ENCODE data around the gene HFE.
"Not testable (repeated sequence)": the region's sequence is repeated elsewhere in the genome, so short reads cannot be mapped to it uniquely, and the experiment has no call there.

Gene HFE

DNA sequence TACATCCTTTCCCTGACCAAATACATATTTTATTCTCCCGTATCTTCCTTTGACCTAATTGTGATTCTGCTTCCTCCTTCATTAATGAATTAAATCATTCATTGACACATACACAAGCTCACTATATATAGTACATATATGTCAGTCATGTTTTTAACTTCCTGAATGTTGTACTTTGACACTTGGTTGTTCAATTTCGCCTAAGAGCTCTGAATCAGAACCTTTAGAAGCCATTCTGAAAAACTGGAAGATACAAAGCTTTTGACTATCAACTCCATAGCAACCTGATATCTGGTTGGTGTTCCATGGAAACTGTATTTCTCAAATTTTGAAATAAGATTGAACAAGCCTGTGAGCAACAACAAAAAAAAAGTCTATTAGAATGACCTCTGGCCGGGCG, 27.3 kb upstream of the HFE start:
- FAIRE-seq = no peak

DNA sequence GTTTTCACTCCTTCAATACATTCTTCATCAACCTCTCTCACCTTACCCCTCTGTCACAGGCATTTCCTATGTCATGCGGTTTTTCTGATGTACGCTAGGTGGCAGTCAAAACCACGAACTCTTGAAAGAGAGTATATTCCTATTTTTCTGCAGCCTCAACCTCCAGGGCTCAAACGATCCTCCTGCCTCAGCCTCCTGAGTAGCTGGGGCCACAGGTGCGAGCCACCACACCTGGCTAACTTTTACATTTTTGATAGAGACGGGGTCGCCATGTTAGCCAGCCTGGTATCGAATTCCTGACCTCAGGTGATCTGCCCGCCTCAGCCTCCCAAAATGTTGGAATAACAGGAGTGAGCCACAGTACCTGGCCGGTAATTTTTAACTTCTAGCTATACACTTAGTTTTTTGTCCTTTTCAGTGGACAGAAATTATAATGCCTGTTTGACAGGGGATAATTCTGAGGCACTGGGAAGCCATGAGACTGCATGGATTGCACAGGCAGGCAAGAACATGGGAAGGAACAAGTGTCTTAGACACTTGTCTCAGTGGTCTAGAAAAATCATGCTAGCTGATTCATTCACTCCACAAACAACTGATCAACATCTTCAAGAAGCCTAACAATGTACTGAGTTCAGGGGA, 22.5 kb upstream of the HFE start:
- peak; percentile 23 for FAIRE-seq

DNA sequence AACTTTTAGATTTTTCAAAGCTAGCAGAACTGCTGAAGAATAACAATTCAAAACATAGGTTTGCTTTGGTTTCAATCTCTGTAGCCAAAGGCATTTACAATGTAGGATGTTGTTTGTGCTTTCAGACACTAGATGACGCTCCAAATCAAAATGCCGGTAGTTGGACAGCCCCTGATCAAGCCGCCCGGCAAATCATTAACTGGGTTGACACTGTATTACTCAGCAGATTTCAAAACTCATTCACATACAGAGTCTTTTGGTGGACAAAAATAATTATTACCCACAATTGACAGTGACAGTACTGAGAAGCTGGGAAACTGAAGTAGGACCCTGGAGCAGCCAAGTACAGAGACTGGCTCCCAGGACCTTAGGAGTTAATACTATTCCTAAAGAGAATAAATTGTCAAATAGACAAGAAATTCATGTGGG, 21.3 kb upstream of the HFE start:
- peak; percentile 95 for FAIRE-seq

DNA sequence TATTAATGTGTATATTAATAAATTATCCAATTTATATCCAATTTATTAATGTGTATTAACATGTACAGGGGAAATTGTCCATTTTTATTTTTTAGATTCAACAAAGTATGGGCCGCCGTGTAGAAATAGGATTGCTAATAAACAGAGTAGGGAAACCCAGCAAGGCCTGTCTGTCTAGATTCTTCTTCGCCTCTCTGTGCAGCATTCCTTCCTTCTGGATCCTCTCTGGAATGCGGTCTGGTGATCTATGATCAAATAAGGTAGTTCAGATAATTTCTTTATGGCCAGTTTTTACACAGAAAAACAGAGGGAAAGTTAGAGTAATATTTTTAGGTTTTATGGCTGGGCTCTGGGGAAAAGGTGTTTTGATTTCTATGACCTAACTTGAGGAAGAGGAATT, 19.9 kb upstream of the HFE start:
- no peak for FAIRE-seq

DNA sequence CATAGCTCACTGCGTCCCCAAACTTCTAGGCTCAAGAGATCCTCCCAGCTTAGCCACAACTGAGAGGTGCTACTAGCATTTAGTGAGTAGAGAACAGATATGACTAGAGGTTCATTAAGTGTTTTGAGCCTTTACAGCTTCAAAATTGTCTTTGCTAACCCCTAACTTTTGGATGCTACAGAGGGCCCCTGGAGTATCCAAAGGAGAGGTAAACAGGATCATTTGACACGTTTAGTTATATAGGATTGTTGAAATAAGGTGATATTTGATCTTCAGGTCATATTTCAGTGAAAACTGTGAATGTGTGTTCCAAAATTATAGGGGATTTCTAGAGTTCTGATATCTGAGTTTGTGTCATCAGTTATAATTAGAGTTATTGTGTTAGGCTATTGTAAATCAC, 19.2 kb upstream of the HFE start:
- FAIRE-seq = no peak

DNA sequence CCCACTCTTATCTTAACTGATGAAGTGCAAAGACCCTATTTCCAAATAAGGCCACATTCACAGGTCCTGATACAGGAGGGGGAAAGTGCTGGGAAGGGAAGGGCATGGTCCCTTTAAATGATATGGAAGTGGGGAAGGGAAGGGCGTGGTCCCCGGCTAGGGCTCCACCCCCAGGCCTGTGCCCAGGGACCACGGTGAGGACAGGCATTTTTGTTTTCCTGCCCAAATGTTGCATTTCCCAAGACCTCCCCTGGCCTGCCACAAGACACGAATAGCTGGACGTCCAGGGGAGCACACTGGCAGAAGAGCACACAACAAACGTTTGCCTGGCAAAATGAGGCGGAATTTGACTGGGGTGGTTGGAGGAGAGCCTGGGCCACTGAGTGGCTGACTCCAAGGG, 16.1 kb upstream of the HFE start:
- no peak for FAIRE-seq

DNA sequence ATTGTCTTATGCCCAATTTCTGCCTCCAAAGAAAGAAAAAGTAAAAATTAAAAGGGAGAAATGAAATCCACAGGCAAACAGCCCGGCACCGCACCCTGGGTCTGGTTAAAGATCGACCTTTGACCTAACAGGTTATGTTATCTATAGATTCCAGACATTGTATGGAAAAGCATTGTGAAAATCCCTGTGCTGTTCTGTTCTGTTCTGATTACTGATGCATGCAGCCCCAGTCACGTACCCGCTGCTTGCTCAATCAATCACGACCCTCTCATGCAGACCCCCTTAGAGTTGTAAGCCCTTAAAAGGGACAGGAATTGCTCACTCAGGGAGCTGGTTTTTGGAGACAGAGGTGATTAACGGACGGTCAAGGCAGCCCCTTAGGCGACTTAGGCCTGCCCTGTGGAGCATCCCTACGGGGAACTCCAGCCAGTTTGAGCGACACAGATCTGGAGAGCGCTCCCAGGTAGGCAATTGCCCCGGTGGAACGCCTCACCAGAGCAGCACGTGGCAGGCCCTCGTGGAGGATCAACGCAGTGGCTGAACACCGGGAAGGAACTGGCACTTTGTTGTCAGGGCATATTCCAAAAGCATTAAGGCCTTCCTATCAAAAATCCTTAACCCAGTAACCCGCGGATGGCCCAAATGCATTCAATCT, 12.0 kb upstream of the HFE start:
- FAIRE-seq = no peak

DNA sequence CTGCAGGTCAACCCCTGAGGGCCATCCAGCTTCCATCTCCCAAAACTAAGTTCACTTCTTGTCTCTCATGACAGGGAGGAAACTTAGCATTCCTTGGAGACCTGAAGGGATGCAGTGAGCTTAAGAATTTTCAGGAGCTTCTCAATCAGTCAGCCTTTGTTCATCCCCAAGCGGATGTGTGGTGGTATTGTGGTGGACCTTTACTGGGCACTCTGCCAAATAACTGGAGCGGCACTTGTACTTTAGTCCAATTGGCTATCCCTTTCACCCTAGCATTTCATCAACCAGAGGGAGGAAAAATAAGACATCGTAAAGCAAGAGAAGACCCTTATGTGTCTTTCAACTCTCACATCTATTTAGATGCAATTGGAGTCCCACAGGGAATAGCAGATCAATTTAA, 9.2 kb upstream of the HFE start:
- FAIRE-seq = not testable (repeated sequence)

DNA sequence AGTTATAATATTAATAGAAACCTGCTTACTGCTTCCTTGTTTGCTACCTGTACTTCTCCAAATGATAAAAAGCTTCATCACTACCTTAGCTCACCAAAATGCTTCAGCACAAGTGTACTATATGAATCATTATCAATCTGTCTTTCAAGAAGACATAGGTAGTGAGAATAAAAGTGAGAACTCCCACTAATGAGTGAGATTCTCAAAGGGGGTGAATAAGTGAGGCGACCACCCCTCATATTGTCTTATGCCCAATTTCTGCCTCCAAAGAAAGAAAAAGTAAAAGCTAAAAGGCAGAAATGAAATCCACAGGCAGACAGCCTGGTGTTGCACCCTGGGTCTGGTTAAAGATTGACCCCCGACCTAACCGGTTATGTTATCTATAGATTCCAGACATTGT, 6.1 kb upstream of the HFE start:
- FAIRE-seq = not testable (repeated sequence)

DNA sequence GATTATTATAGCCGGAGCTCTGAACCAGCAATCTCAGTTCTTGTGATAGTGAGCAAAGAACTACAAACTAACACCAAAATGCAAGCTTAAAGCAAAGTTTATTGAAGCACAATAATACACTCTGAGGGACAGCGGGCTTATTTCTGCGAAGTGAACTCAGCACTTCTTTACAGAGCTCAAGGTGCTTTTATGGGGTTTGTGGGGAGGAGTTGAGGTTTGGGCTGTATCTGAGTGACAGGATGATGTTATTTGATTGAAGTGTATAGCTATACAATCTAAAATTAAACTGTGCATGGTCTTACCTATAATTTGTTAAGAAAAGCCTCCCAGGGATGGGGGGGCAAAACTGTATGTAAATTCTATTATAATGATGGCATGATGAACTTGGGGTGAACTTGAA, 1.0 kb upstream of the HFE start:
- FAIRE-seq = no peak

DNA sequence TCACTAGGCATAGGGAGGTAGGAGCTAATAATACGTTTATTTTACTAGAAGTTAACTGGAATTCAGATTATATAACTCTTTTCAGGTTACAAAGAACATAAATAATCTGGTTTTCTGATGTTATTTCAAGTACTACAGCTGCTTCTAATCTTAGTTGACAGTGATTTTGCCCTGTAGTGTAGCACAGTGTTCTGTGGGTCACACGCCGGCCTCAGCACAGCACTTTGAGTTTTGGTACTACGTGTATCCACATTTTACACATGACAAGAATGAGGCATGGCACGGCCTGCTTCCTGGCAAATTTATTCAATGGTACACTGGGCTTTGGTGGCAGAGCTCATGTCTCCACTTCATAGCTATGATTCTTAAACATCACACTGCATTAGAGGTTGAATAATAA, 1.1 kb downstream of the HFE start:
- FAIRE-seq = no peak

DNA sequence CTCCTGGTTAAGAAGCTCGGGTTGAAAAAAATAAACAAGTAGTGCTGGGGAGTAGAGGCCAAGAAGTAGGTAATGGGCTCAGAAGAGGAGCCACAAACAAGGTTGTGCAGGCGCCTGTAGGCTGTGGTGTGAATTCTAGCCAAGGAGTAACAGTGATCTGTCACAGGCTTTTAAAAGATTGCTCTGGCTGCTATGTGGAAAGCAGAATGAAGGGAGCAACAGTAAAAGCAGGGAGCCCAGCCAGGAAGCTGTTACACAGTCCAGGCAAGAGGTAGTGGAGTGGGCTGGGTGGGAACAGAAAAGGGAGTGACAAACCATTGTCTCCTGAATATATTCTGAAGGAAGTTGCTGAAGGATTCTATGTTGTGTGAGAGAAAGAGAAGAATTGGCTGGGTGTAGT, 2.0 kb downstream of the HFE start:
- FAIRE-seq = no peak

DNA sequence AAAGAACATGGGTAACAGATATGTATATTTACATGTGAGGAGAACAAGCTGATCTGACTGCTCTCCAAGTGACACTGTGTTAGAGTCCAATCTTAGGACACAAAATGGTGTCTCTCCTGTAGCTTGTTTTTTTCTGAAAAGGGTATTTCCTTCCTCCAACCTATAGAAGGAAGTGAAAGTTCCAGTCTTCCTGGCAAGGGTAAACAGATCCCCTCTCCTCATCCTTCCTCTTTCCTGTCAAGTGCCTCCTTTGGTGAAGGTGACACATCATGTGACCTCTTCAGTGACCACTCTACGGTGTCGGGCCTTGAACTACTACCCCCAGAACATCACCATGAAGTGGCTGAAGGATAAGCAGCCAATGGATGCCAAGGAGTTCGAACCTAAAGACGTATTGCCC, 5.2 kb downstream of the HFE start:
- FAIRE-seq = no peak

DNA sequence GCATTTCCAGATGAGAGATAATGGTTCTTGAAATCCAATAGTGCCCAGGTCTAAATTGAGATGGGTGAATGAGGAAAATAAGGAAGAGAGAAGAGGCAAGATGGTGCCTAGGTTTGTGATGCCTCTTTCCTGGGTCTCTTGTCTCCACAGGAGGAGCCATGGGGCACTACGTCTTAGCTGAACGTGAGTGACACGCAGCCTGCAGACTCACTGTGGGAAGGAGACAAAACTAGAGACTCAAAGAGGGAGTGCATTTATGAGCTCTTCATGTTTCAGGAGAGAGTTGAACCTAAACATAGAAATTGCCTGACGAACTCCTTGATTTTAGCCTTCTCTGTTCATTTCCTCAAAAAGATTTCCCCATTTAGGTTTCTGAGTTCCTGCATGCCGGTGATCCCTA, 6.8 kb downstream of the HFE start:
- no peak for FAIRE-seq

DNA sequence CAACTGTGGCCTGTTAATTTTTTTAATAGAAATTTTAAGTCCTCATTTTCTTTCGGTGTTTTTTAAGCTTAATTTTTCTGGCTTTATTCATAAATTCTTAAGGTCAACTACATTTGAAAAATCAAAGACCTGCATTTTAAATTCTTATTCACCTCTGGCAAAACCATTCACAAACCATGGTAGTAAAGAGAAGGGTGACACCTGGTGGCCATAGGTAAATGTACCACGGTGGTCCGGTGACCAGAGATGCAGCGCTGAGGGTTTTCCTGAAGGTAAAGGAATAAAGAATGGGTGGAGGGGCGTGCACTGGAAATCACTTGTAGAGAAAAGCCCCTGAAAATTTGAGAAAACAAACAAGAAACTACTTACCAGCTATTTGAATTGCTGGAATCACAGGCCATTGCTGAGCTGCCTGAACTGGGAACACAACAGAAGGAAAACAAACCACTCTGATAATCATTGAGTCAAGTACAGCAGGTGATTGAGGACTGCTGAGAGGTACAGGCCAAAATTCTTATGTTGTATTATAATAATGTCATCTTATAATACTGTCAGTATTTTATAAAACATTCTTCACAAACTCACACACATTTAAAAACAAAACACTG, 10.1 kb downstream of the HFE start:
- peak; percentile 86 for FAIRE-seq

DNA sequence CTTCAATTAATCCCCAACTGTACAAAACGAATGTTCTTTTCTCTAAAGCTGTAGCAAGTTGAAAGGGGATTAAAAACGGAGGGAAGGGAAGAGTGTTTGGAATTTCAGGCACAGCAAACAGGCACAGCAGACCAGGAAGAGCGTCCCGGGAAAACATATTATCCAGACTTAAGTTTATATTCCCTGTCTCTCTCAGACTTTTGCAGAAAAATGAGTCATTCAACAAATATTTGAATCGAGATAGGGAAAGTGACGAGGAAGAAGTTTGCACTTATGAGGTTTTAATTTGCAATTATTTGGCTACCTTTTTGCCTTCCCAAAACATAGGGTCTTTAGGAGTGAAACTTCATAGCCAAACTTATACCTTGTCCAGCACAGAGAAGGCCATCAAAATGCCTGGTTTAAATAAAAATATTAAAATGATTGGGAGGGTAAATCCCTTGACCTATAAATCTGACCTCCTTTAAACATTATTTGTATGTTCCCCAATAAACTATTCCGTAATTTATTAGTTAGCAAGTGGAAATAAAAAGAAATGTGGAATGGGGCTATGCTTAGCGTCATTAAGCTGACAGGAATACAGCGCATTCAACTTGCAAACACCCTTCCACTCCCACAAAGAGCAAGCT, 16.0 kb downstream of the HFE start:
- peak; percentile 97 for FAIRE-seq

DNA sequence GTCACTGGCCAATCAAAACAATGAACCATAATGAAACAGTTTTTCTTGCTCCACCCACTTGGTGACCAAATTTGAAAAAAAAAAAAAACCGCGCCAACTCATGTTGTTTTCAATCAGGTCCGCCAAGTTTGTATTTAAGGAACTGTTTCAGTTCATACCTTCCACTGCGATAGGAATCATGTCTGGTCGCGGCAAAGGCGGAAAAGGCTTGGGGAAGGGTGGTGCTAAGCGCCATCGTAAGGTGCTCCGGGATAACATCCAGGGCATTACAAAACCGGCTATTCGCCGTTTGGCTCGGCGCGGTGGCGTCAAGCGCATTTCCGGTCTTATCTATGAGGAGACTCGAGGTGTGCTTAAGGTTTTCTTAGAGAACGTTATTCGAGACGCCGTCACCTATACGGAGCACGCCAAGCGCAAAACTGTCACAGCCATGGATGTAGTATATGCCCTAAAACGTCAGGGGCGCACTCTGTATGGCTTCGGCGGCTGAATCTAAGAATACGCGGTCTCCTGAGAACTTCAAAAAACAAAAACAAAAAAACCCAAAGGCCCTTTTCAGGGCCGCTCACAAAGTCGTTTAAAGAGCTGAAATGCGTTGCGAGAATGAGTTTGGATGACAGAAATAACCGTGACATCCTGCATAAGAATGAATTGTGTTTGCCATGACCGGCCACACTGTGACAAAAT, 16.7 kb downstream of the HFE start:
- no peak for FAIRE-seq

DNA sequence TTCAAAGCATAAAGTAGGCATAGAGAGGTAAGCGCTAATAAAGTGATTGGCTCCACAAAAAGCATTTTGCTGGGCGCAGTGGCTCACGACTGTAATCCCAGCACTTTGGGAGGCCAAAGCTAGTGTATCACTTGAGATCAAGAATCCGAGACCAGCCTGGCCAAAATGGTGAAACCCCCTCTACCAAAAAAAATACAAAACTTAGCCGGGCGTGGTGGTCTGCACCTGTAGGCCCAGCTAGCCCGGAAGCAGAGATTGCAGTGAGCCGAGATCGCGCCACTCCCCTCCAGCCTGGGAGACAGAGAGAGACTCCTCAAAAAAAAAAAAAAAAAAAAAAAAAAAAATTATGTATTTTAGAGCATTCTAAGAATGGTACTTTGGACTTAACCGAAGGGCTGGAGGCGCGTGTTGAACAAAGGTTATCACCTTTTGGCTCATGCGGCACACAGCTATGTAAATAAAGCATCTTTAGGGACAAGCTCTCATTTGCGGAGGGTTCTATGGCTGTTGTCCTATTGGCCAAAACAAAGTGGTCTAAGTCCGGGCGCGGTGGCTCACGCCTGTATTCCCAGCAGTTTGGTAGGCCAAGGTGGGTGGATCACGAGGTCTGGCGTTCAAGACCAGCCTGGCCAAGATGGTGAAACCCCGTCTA, 17.4 kb downstream of the HFE start:
- FAIRE-seq = no peak

DNA sequence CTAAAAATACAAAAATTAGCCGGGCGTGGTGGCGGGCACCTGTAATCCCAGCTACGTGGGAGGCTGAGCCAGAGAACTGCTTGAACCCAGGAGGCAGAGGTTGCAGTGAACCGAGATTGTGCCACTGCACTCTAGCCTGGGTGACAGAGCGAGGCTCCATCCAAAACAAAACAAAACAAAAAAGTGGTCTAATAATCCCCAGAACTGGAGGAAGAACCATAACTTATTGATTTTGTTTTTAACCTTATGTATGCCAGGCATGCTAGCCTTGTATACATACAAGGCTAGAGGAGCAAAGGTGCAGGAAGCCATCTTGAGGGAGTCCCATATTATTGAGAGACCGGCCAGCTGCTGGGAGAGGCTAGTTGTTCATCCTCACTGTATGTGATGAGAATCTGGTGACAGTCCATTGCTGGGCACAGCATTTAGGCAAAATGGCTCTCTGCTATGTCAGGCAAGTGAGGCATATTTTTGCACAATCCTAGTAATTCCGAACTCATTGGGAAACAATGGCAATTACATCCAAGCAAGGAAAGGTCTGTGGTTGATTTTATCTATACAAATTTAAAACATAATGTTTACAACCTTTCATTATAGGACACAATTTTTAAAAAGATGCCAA, 18.0 kb downstream of the HFE start:
- no peak for FAIRE-seq

DNA sequence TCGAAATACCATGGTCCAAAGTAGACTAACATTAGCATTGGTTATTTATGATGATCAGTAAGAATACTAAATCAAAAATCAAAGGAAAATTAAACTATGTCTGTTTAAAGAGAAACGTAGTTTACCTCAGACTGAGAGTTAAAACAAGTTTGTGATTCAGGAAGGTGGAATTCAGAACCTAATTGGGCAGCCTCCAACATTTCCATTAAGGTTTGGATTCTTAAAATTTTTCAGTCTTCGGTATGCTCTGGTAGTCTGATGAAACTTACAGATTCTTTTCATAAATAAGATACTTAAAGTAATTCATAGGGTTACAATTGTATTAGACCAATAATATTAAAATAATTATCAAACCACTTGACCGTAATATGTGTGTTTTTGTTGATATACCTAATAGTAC, 18.6 kb downstream of the HFE start:
- FAIRE-seq = no peak

DNA sequence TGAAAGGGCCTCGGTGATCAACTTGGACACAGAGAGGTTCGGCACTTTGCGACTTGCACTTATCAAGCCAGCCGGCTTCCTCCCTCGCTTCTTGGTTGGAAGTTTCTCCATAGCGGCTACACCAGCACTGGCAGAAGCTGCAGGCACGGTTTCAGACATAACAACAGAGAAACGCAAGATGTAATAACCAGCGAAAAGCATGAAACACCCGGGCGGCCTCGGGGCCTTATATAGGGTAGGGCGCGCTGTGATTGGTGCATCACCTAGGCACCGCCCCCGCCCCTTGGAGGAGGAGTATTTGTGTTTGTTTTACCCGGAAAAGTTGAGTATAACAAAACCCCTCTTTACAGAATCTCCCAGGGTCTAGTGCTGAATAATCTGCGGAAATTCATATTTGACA, 20.7 kb downstream of the HFE start:
- no peak for FAIRE-seq

DNA sequence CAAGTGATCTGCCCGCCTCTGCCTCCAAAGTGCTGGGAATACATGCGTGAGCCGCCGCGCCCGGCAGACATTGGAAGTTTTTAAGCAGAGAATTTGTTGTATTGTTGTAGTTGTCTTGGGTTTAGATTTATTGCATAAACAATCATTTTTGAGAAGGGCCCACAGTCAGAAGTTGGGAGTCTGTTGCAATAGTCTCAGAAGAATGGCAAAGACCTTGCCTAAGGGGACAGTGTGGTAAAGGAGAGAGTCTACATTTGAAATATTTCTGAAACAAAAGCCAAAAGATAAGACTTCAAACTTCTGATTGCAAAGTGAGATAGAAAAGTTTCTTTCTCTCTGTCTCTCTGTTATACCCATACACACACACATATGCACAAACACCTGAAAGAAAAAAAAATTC, 22.5 kb downstream of the HFE start:
- FAIRE-seq = no peak

DNA sequence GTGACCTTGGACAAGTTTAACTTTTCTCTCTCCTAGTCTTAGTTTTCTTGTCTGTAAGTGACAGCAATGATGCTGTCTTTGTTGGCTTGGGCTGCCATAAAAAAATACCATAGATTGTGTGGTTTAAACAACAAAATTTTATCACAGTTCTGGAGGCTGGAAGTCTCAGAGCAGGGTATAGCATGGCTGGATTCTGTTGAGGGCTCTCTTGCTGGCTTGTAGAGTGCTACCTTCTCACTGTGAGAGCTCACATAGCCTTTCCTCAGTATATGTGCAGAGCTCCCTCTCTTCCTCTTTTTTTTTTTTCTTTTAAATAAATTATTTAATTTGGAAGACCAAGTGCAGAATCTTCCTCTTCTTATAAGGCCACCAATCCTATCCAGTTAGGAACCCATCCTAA, 26.3 kb downstream of the HFE start:
- no peak for FAIRE-seq
